DND-41 (cell line): Measurements from ENCODE around the gene KICS2.

Source experiments
- ATAC-seq: fragments of 200-7000 bp; cut with Tn5 transposase; 3 replicates; pipeline ENCODE4 v1.9.1; 2021; ENCODE audit warnings: low read depth; ENCODE audit not compliant: insufficient read depth
- DNase-seq: peaks from one replicate; pipeline ENCODE4 v3.0.0-alpha.2; 2020
- H2AFZ ChIP-seq: 2 replicates; pipeline ENCODE4 v1.6.0; 2012; ENCODE audit warnings: low read depth, low read length
- H3K27ac ChIP-seq: 2 replicates; pipeline ENCODE4 v1.5.1; 2012; ENCODE audit warnings: low read length, inconsistent platforms
- H3K27me3 ChIP-seq: fragments of 200-600 bp; sonication (generic); 2 replicates; pipeline ENCODE4 v1.6.0; 2012; ENCODE audit warnings: low read length, mild to moderate bottlenecking, inconsistent platforms; ENCODE audit not compliant: insufficient read depth, poor library complexity
- H3K36me3 ChIP-seq: 2 replicates; pipeline ENCODE4 v1.5.1; 2012; ENCODE audit warnings: low read length, inconsistent platforms; ENCODE audit not compliant: insufficient read depth
- H3K4me1 ChIP-seq: 2 replicates; pipeline ENCODE4 v1.5.1; 2012; ENCODE audit warnings: mild to moderate bottlenecking, low read length; ENCODE audit not compliant: insufficient read depth
- H3K4me2 ChIP-seq: 2 replicates; pipeline ENCODE4 v1.6.0; 2012; ENCODE audit warnings: mild to moderate bottlenecking, moderate library complexity, low read length, inconsistent platforms; ENCODE audit not compliant: insufficient read depth
- H3K4me3 ChIP-seq, 2 experiments: fragments of 200-600 bp in 1 of 2; shearing (Covaris generic) in 1 of 2; 2 replicates each; pipeline ENCODE4 v1.5.1; 2012 to 2016; ENCODE audit warnings: inconsistent platforms in 2 of 2, low read length in 2 of 2, mild to moderate bottlenecking in 2 of 2, low read depth in 1 of 2, moderate library complexity in 1 of 2
- H3K79me2 ChIP-seq: 2 replicates; pipeline ENCODE4 v1.6.0; 2012; ENCODE audit warnings: low read length, inconsistent platforms; ENCODE audit not compliant: insufficient read depth
- H3K9ac ChIP-seq: 2 replicates; pipeline ENCODE4 v1.6.0; 2012; ENCODE audit warnings: low read depth, mild to moderate bottlenecking, inconsistent platforms, low read length, moderate library complexity
- H3K9me3 ChIP-seq: 2 replicates; pipeline ENCODE4 v1.5.1; 2012; ENCODE audit warnings: low read length, moderate library complexity, mild to moderate bottlenecking, inconsistent platforms; ENCODE audit not compliant: insufficient read depth, severe bottlenecking
- H4K20me1 ChIP-seq: 2 replicates; pipeline ENCODE4 v1.6.0; 2012; ENCODE audit warnings: low read length; ENCODE audit not compliant: insufficient read depth
- EZH2 ChIP-seq: IDR thresholded peaks from 3 replicates; pipeline ENCODE4 v1.6.1; 2012; ENCODE audit warnings: borderline replicate concordance, low read depth, mild to moderate bottlenecking, moderate library complexity, low read length, inconsistent platforms; ENCODE audit not compliant: severe bottlenecking
- TF ChIP-seq, protein P1 (sequence below): IDR thresholded peaks from 2 replicates; pipeline ENCODE4 v1.5.1; 2012; ENCODE audit warnings: borderline replicate concordance, low read length, moderate library complexity, mild to moderate bottlenecking; ENCODE audit not compliant: poor library complexity, severe bottlenecking; ENCODE audit errors: extremely low read depth

KICS2 gene

DNA sequence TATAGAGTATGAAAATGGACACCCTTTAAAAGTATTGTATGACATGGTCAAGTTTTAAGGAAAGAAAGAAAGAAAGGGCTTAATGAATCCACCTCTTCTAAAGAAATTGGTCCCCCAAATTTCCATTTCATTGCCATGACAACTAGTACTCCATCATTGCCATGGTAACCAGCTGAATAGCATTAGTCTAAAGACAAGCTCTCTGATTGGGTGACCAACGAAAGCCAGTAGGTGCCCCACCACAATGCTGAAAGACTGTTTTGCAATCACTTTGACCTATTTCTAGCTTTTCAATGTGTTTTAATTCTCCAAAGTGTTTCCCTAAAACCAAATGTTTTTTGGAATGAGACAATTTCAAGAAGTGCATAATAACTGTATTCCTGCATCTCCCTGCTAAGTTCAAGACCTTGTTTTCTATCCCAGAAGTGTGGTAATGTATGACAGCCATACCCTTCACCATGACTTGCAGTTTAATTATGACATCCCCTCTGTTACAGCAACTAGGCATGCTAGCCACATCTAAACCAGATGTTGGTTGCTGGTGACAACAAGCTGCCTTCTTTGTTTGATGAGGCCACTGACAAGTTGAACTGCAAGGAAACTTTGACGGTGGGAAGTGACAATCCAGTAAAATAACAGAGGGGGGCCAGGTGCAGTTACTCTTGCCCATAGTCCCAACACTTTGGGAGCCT is 46.7 kb downstream of the KICS2 start:
- ATAC-seq (no peak), DNase-seq (no peak)
- Histone ChIP-seq H2AFZ (no peak overlapping the region), H3K9me3 (no peaks in the 10 kb centered on the region), H3K27me3 (no peaks in the 10 kb centered on the region), H3K4me2 (no peak overlapping the region), H3K27ac (no peak overlapping the region), H3K4me3 (no peak overlapping the region), H4K20me1 (no peaks in the 10 kb centered on the region), H3K79me2 (no peaks in the 10 kb centered on the region), H3K9ac (no peak overlapping the region), H3K36me3 (no peaks in the 10 kb centered on the region), H3K4me1 (no peaks in the 10 kb centered on the region)
- TF ChIP-seq, protein P1, sequence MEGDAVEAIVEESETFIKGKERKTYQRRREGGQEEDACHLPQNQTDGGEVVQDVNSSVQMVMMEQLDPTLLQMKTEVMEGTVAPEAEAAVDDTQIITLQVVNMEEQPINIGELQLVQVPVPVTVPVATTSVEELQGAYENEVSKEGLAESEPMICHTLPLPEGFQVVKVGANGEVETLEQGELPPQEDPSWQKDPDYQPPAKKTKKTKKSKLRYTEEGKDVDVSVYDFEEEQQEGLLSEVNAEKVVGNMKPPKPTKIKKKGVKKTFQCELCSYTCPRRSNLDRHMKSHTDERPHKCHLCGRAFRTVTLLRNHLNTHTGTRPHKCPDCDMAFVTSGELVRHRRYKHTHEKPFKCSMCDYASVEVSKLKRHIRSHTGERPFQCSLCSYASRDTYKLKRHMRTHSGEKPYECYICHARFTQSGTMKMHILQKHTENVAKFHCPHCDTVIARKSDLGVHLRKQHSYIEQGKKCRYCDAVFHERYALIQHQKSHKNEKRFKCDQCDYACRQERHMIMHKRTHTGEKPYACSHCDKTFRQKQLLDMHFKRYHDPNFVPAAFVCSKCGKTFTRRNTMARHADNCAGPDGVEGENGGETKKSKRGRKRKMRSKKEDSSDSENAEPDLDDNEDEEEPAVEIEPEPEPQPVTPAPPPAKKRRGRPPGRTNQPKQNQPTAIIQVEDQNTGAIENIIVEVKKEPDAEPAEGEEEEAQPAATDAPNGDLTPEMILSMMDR = no peak
- TF ChIP-seq EZH2 = no peak

DNA sequence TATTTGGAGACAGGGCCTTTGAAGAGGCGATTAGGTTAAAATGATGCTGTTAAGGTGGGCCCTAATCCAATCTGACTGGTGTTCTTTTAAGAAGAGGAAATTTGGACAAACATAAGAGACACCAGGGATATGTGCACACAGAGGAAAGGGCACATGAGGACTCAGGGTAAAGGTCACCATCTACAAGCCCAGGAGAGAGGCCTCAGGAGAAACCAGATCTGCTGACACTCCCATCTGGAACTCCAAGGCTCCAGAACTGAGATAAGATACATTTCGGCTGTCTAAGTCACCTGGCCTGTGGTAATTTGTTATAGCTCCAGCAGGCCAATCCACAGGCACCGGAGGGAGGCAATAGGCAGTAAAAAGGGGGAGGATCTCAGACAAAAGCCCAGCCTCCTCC is 48.6 kb downstream of the KICS2 start:
- no peaks in the 10 kb centered on the region for H3K36me3 ChIP-seq
- H2AFZ ChIP-seq = no peak overlapping the region
- DNase-seq = no peak
- H3K27ac ChIP-seq = no peak overlapping the region
- TF ChIP-seq, protein P1 = no peak
- TF ChIP-seq EZH2 = no peak
- H3K79me2 ChIP-seq = no peaks in the 10 kb centered on the region
- H3K9ac ChIP-seq = no peak overlapping the region
- H3K4me3 ChIP-seq = no peak overlapping the region
- H3K4me2 ChIP-seq = no peak overlapping the region
- no peak for ATAC-seq
- H4K20me1 ChIP-seq = no peaks in the 10 kb centered on the region
- H3K4me1 ChIP-seq = no peaks in the 10 kb centered on the region
- no peaks in the 10 kb centered on the region for H3K27me3 ChIP-seq
- no peaks in the 10 kb centered on the region for H3K9me3 ChIP-seq
